Right lobe of liver (tissue), 6 donors: ENCODE data around the gene LRBA. TPM values are rescaled to one million over a fixed set of nuclear protein-coding genes. Genes with fewer than 3 reads are reported as not detected.

Experiments used
- ATAC-seq, 4 donors: fragments of 200-7000 bp; cut with Tn5 transposase; one replicate each; pipeline ENCODE4 v1.9.1; 2020; ENCODE audit warnings: mild to moderate bottlenecking in 4 of 4, moderate library complexity in 4 of 4
- DNase-seq, 3 donors: peaks; one replicate each; pipeline ENCODE4 v3.0.0-alpha.2; 2020
- H3K27ac ChIP-seq, 3 donors: fragments of 200-600 bp; one replicate each; pipeline ENCODE4 v1.8.0; 2022
- H3K27me3 ChIP-seq, 2 donors: fragments of 200-600 bp; one replicate each; pipeline ENCODE4 v1.8.0; 2022
- H3K36me3 ChIP-seq, 4 donors: fragments of 200-600 bp; sonication (generic) in 1 of 4; one replicate each; pipeline versions ENCODE4 v1.5.1 to v1.8.0; 2017 to 2022; ENCODE audit warnings: control low read depth in 1 of 4
- H3K4me1 ChIP-seq, 4 donors: fragments of 200-600 bp; sonication (generic) in 1 of 4; one replicate each; pipeline versions ENCODE4 v1.5.1 to v1.8.0; 2017 to 2022; ENCODE audit warnings: control low read depth in 1 of 4
- H3K4me3 ChIP-seq, 3 donors: fragments of 200-600 bp; one replicate each; pipeline ENCODE4 v1.8.0; 2022
- H3K9me3 ChIP-seq, 4 donors: fragments of 200-600 bp; sonication (generic) in 1 of 4; one replicate each; pipeline versions ENCODE4 v1.5.1 to v1.8.0; 2017 to 2022; ENCODE audit warnings: control low read depth in 1 of 4
- POLR2A ChIP-seq: fragments of 450-650 bp; IDR thresholded peaks from one replicate; pipeline ENCODE4 v1.6.1; 2017; ENCODE audit warnings: antibody characterized with exemption, mild to moderate bottlenecking
- WGBS: methylation state at CpG from one replicate; pipeline ENCODE4 v1.1.6; 2018; ENCODE audit warnings: low coverage, low lambda C conversion rate; ENCODE audit not compliant: insufficient coverage; ENCODE audit errors: missing lambda C conversion rate; 5-methylcytosine and 5-hydroxymethylcytosine counted together
- intact Hi-C, 2 donors: fragments of 100-400 bp; cut with DNase I; formaldehyde crosslinking; loops; one replicate each; pipeline versions ENCODE4 v1.11.2 to v1.14.1; 2022
- total RNA-seq, 6 experiments: library from RNA; depleted of rRNA in 2 of 6; stranded (reverse); fragments of >200 nt in 2 of 6; fragmentation: NEBNext Ultra II Directional in 3 of 6; extraction: Animal tissue kit (Norgen Biotek cat#: 25700) in 3 of 6; gene quantifications; one replicate each; pipeline versions ENCODE4 v1.1.0 to v1.2.4, GENCODE V29; 2016 to 2023
- TF ChIP-seq, protein P1 (sequence below), 4 donors: fragments of 200-600 bp in 3 of 4; fragments of 450-650 bp in 1 of 4; IDR thresholded peaks; one replicate each; pipeline versions ENCODE4 v1.5.1 to v1.8.0; 2016 to 2022; ENCODE audit warnings: antibody characterized with exemption in 4 of 4, mild to moderate bottlenecking in 2 of 4
- donor health status: DM: no; HTN: yes; CAD: no.
- donor health status: DM: no; HTN: no; CAD: no.
- donor health status: DM: no; HTN: no; CAD: no.
- donor health status: DM: no; HTN: yes; CAD: no.
- donor health status: DM: no; HTN: yes; CAD: no.

LRBA gene
- total RNA-seq, 6 experiments from 2014 or later = 18.9 to 48.1 (median 24.5) TPM

DNA sequence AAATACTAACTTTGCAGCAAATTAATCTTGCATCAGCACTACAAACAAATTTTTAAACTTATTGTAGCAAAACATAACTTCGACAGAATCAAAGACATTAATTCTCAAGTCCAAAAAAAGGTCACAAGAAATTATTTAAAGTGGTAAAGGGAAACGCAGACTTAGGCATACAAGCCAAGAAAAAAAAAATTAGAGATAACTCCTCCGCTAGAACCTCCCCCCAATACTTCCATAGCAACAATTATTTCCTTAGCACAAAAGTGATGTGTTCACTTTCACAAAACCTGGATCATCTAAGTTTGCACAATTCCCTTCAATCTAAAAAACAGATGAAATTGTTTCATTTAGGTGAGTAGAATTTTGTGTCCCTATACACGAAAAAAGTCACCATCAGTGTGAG, 1.1 kb downstream of the LRBA start:
- peaks cover 0 to 15% (median 6%) of the 10 kb centered on the region in 4 donors for H3K4me1 ChIP-seq
- no peaks in the 10 kb centered on the region for H3K36me3 ChIP-seq
- H3K4me3 ChIP-seq = peak overlapping the region; percentile 84 to 100 (median 99)
- H3K9me3 ChIP-seq = no peaks in the 10 kb centered on the region
- ATAC-seq (no peak), DNase-seq (no peak)
- no peak for TF ChIP-seq POLR2A
- TF ChIP-seq, protein P1, sequence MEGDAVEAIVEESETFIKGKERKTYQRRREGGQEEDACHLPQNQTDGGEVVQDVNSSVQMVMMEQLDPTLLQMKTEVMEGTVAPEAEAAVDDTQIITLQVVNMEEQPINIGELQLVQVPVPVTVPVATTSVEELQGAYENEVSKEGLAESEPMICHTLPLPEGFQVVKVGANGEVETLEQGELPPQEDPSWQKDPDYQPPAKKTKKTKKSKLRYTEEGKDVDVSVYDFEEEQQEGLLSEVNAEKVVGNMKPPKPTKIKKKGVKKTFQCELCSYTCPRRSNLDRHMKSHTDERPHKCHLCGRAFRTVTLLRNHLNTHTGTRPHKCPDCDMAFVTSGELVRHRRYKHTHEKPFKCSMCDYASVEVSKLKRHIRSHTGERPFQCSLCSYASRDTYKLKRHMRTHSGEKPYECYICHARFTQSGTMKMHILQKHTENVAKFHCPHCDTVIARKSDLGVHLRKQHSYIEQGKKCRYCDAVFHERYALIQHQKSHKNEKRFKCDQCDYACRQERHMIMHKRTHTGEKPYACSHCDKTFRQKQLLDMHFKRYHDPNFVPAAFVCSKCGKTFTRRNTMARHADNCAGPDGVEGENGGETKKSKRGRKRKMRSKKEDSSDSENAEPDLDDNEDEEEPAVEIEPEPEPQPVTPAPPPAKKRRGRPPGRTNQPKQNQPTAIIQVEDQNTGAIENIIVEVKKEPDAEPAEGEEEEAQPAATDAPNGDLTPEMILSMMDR (IDR thresholded peaks at IDR 0.05) = no peak
- H3K27me3 ChIP-seq = no peaks in the 10 kb centered on the region
- intact Hi-C loops = no loop called here
- 7% methylated on average over 4 of the region's 4 CpGs for WGBS
- H3K27ac ChIP-seq = peak overlapping the region in 1 of 3 donors; percentile 85

- no peak for ATAC-seq
- no peak for DNase-seq
- H3K36me3 ChIP-seq = no peaks in the 10 kb centered on the region
- no peaks in the 10 kb centered on the region for H3K27me3 ChIP-seq
- peaks cover 0 to 15% (median 6%) of the 10 kb centered on the region in 4 donors for H3K4me1 ChIP-seq
- TF ChIP-seq, protein P1 (IDR thresholded peaks at IDR 0.05) = no peak
- TF ChIP-seq POLR2A = no peak
- H3K9me3 ChIP-seq = no peaks in the 10 kb centered on the region
- H3K27ac ChIP-seq = no peak overlapping the region
- H3K4me3 ChIP-seq = peak overlapping the region in 1 of 3 donors; percentile 99
- intact Hi-C loops = no loop called here
- 6% methylated on average over 1 of the region's 1 CpG for WGBS
Observed at GRCh38 chr4:151013491-151013890, 1.6 kb downstream of the LRBA start.

- Histone ChIP-seq H3K36me3 (no peaks in the 10 kb centered on the region), H3K27ac (no peak overlapping the region), H3K4me3 (no peak overlapping the region), H3K4me1 (peaks cover 0 to 15% (median 6%) of the 10 kb centered on the region in 4 donors), H3K9me3 (no peaks in the 10 kb centered on the region), H3K27me3 (no peaks in the 10 kb centered on the region)
- WGBS = 66% methylated on average over 8 of the region's 8 CpGs
- no peak for DNase-seq
- intact Hi-C loops = no loop called here
- no peak for ATAC-seq
- no peak for TF ChIP-seq POLR2A
- TF ChIP-seq, protein P1 (IDR thresholded peaks at IDR 0.05) = no peak
Observed at GRCh38 chr4:151012820-151013219, 2.3 kb downstream of the LRBA start.

DNA sequence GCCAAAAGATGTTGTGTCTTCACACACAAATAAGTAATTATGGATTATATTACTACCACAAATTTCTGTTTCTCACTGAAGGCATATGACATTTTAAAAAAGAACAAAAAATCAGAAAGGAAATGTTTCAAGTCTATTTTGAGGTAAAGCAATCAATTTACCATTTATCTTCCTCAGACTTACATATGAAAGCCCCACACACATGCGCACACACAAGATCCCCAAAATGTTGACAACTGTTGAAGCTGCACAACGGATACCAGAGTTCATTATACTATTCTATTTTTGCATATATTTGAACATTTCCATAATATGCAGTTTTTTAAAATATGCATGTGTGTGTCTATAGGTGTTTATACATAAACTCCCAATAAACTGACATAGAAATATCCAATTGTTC, 2.7 kb downstream of the LRBA start:
- Histone ChIP-seq H3K27me3 (no peaks in the 10 kb centered on the region), H3K4me3 (no peak overlapping the region), H3K27ac (no peak overlapping the region), H3K9me3 (no peaks in the 10 kb centered on the region), H3K4me1 (peaks cover 0 to 15% (median 6%) of the 10 kb centered on the region in 4 donors), H3K36me3 (no peaks in the 10 kb centered on the region)
- TF ChIP-seq, protein P1 (IDR thresholded peaks at IDR 0.05) = no peak
- no peak for TF ChIP-seq POLR2A
- no peak for DNase-seq
- ATAC-seq = no peak
- intact Hi-C loops = no loop called here
- WGBS = 66% methylated on average over 2 of the region's 2 CpGs

DNA sequence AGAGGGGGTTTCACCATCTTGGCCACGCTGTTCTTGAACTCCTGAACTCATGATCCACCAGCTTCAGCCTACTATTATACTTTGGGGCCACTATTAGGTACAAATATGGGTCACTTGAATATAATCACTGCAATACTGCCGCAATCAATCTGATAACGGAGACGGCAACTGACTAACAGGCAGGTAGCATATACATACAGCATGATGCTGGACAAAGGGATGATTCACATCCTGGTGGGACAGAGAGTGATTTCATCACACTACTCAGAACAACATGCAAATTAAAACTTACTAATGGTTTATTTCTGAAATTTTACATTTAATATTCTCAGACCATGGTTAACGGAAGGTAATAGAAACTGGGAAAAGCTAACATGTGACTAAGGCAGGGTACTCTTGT, 10.9 kb downstream of the LRBA start:
- Histone ChIP-seq H3K4me1 (no peaks in the 10 kb centered on the region), H3K36me3 (no peaks in the 10 kb centered on the region), H3K27me3 (no peaks in the 10 kb centered on the region), H3K9me3 (no peaks in the 10 kb centered on the region), H3K4me3 (no peak overlapping the region), H3K27ac (no peak overlapping the region)
- 93% methylated on average over 5 of the region's 5 CpGs for WGBS
- intact Hi-C loops = no loop called here
- ATAC-seq (no peak), DNase-seq (no peak)
- TF ChIP-seq, protein P1 (IDR thresholded peaks at IDR 0.05) = no peak
- no peak for TF ChIP-seq POLR2A
